Loucy (cell line): Measurements from ENCODE around the gene C20orf173.

Experiments
- CTCF ChIP-seq: fragments of 200-600 bp; sonication (generic); conservative IDR thresholded peaks from 2 replicates; pipeline ENCODE4 v1.5.1; 2014; ENCODE audit warnings: mild to moderate bottlenecking, antibody characterized with exemption, low read length
- EZH2phosphoT487 ChIP-seq: fragments of 200-600 bp; IDR thresholded peaks from 2 replicates; pipeline ENCODE4 v1.6.1; 2018; ENCODE audit warnings: antibody characterized with exemption, mild to moderate bottlenecking, moderate library complexity, borderline replicate concordance

DNA sequence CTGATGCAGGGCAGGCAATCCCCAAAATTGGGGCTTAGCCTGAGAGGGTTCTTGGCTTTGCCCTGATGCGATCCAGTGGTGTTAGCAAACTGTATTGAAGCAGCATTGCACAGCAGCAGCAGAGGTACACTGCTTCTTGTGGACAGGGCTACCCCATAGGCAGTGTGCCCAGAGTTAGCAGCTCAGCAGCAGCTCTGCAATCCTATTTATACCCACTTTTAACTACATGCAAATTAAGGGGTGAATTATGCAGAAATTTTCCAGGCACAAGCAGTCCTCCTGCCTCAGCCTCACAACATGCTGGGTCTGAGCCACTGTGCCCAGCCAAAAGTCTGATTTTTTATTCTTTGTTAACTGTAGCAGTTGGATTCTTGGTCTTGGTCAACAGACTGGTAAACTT lies 3.8 kb downstream of the C20orf173 start:
- TF ChIP-seq CTCF (no peak), EZH2phosphoT487 (no peak)
